Activated naive CD4-positive, alpha-beta T cell treated with anti-CD3 and anti-CD28 coated beads for 36 hours (primary cell): ENCODE results near the gene RNF151. TPM values are rescaled to one million over a fixed set of nuclear protein-coding genes. Genes with fewer than 3 reads are reported as not detected.
A peak's percentile ranks its signal among the peaks of the same experiment; 100 is the strongest.

Experiments used
- CTCF ChIA-PET: fragments of 350-600 bp; sonication (Branson Sonifier 250); formaldehyde crosslinking; loops from one replicate; lab custom pipeline; 2021; ENCODE audit warnings: antibody characterized with exemption; lab: Charles Lee
- DNase-seq: peaks from one replicate; pipeline ENCODE4 v3.0.0-alpha.2; 2020
- H3K27ac Mint-ChIP-seq: one replicate; pipeline ENCODE4 v1.8.0; 2021; ENCODE audit warnings: mild to moderate bottlenecking, mixed read lengths
- H3K27me3 Mint-ChIP-seq: one replicate; pipeline ENCODE4 v1.8.0; 2021; ENCODE audit warnings: low read depth, mixed read lengths
- H3K36me3 Mint-ChIP-seq: one replicate; pipeline ENCODE4 v1.8.0; 2021; ENCODE audit warnings: low read depth, mixed read lengths
- H3K4me1 Mint-ChIP-seq: one replicate; pipeline ENCODE4 v1.8.0; 2021; ENCODE audit warnings: low read depth, mixed read lengths
- H3K4me3 Mint-ChIP-seq: one replicate; pipeline ENCODE4 v1.8.0; 2021; ENCODE audit warnings: mild to moderate bottlenecking, moderate library complexity, mixed read lengths
- H3K9me3 Mint-ChIP-seq: one replicate; pipeline ENCODE4 v1.8.0; 2021; ENCODE audit warnings: mixed read lengths
- intact Hi-C: fragments of 100-400 bp; cut with micrococcal nuclease; formaldehyde crosslinking; loops from one replicate; pipeline ENCODE4 v1.15.1; 2023
- total RNA-seq, 2 experiments: library from RNA; stranded (reverse); gene quantifications; one replicate each; pipeline ENCODE4 v1.2.3, GENCODE V29; 2021

Gene RNF151
- total RNA-seq, 2 experiments from 2014 or later, result not detected

- Mint-ChIP-seq H3K36me3 (peaks cover 44% of the 10 kb centered on the region), H3K27me3 (no peaks in the 10 kb centered on the region), H3K9me3 (no peaks in the 10 kb centered on the region), H3K27ac (peak within 1 kb of the TSS; percentile 95), H3K4me3 (peak within 1 kb of the TSS; percentile 97), H3K4me1 (peaks cover 42% of the 10 kb centered on the region)
- CTCF ChIA-PET, result interaction anchor here (1.2 kb wide), 1 partner anchor 39 kb away, joined by 4 read pairs; no protein-coding TSS in a partner anchor
- peak; percentile 99 for DNase-seq
- intact Hi-C loops, result loop anchor here (1.0 to 2.0 kb wide), 6 partner anchors 8 to 191 kb away; partner anchors contain the start of genes GFER, MSRB1, TBL3 and TRAF7
These were observed 1.9 kb upstream of the RNF151 start, which contains the start of gene RPS2 for GRCh38 chr16:1964506-1965395. Gene RPS2, minus strand, starts transcription at chr16:1964826. Its CDS starts 201 bp downstream, at chr16:1964625.

- no peak for DNase-seq
- Mint-ChIP-seq H3K27ac (peak overlapping the region; percentile 95), H3K4me3 (peak overlapping the region; percentile 97), H3K36me3 (peaks cover 41% of the 10 kb centered on the region), H3K27me3 (no peaks in the 10 kb centered on the region), H3K4me1 (peaks cover 41% of the 10 kb centered on the region), H3K9me3 (no peaks in the 10 kb centered on the region)
- CTCF ChIA-PET, result interaction anchor here (1.2 to 1.4 kb wide), 2 partner anchors 14 to 39 kb away, joined by 3 to 4 read pairs; no protein-coding TSS in a partner anchor
- intact Hi-C loops, result loop anchor here (2.0 kb wide), 2 partner anchors 19 to 43 kb away; partner anchors contain the start of genes GFER and ZNF598
These were observed 1.2 kb upstream of the RNF151 start for GRCh38 chr16:1965396-1966001.

DNA sequence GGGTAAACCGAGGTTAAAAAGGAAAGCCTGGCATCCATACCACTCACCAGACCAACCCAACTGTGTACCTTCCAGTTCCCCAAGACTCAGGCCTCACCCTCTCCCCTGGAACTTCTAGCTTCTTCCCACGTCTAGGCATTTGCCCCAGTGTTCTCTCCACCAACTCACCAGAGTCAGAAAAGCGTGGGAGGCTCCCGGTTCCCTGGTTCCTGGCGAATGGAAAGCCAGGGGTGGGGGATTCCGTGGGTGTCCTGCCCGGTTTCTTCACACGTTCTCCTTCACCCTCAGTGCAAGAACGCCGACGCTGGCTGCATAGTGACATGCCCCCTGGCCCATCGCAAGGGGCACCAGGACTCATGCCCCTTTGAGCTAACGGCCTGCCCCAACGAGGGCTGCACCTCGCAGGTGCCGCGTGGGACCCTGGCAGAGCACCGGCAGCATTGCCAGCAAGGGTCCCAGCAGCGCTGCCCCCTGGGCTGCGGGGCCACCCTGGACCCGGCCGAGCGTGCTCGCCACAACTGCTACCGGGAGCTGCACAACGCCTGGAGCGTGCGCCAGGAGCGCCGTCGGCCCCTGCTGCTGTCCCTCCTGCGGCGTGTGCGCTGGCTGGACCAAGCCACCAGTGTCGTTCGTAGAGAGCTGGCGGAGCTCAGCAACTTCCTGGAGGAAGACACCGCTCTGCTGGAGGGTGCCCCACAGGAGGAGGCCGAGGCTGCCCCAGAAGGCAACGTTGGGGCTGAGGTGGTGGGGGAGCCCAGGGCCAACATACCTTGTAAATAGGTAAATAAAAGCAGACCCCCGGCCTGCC lies 1.7 kb downstream of the RNF151 start:
- no peak for DNase-seq
- CTCF ChIA-PET, result no interaction called here
- Mint-ChIP-seq H3K27ac (no peak overlapping the region), H3K36me3 (peaks cover 25% of the 10 kb centered on the region), H3K27me3 (no peaks in the 10 kb centered on the region), H3K4me1 (peaks cover 40% of the 10 kb centered on the region), H3K4me3 (no peak overlapping the region), H3K9me3 (no peaks in the 10 kb centered on the region)
- intact Hi-C loops, result no loop called here

DNA sequence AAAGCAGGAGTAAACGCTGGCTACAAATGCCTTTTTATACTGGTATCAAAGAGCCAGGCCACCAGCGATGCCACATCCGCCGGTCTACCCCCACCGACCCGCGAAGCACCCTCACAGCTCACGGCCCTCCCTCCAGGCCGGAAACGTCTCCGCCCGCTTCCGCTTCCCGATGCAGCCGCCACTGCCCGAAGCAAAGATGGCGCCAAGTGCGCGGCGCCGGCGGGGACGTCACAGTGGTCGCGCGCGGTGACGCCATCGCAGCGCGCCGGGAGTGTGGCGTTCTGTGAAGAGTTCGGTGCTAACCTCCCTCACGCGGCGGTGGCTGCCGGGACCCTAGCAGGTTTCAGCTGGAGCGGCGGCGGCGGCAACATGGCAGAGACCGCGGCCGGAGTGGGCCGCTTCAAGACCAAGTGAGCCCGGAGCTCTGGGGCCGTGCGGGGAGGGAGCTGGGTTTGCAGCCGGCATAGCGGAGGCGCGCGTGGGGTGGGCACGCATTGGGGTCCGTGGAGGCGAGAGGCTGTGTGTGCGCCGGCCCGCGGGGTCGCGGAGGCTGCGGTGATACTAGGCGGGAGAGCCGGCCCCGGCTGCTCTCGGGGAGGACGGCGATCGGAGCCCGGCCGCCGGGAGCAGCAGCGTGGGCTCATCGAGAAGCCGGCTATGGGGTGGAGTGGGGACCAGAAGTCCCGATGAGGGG lies 5.3 kb downstream of the RNF151 start, which contains the start of gene TBL3:
Gene TBL3 (plus strand): TSS at position 258 of the 694 bp plus-strand sequence. CDS start 112 bp downstream, at position 370.
- Mint-ChIP-seq H3K4me3 (peak within 1 kb of the TSS; percentile 91), H3K9me3 (no peaks in the 10 kb centered on the region), H3K4me1 (peaks cover 28% of the 10 kb centered on the region), H3K27me3 (no peaks in the 10 kb centered on the region), H3K27ac (peak within 1 kb of the TSS; percentile 89), H3K36me3 (peaks cover 24% of the 10 kb centered on the region)
- peak; percentile 96 for DNase-seq
- intact Hi-C loops, result loop anchor here (1.0 to 2.0 kb wide), 5 partner anchors 8 to 190 kb away; partner anchors contain the start of genes GFER, NDUFB10, NUBP2 and RPS2
- CTCF ChIA-PET, result interaction anchor here (0.6 to 1.2 kb wide), 3 partner anchors 9 to 1103 kb away, joined by 3 to 5 read pairs (median 5); no protein-coding TSS in a partner anchor

- Mint-ChIP-seq H3K9me3 (no peaks in the 10 kb centered on the region), H3K4me1 (peaks cover 28% of the 10 kb centered on the region), H3K4me3 (peak overlapping the region; percentile 91), H3K27ac (no peak overlapping the region), H3K36me3 (peaks cover 27% of the 10 kb centered on the region), H3K27me3 (no peaks in the 10 kb centered on the region)
- CTCF ChIA-PET, result no interaction called here
- no peak for DNase-seq
- intact Hi-C loops, result loop anchor here (1.0 kb wide), 2 partner anchors 8 to 190 kb away; partner anchors contain the start of genes NUBP2, RPS2 and SPSB3
These were observed 5.8 kb downstream of the RNF151 start for GRCh38 chr16:1972490-1972877.

DNA sequence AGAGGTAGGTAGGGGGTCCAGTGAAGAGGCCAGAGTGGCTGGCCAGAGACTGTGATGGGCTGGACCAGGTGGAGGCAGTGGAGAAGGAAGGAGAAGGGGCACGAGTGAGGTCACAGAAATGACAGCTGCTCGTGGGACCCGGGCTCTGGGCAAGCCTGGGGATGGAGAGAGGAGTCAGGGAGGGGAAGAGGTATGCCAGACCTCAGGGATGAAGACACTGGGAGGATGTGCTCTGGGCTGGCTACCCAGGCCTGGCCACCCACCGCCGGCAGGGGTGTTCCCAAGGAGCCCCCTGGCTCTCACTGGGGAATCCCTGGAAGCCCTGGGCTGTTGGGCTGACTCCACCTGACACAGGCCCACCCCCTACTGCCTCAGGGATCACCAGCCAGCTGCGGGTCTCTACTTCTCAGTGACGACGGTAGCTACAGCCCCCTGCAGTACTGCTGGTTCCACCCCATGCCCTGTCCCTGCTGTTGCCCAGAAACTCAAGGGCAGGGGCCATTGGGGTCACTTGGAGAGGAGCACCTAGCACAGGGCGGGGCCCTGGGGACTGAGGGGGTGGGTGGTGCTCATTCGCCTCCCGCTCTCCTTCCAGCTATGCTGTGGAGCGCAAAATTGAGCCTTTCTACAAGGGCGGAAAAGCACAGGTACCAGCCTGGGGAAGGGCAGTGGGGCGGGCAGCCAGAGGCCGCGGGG lies 7.0 kb downstream of the RNF151 start:
- no peaks in the 10 kb centered on the region for H3K9me3 Mint-ChIP-seq
- no peak for DNase-seq
- intact Hi-C loops, result no loop called here
- H3K36me3 Mint-ChIP-seq, result peaks cover 31% of the 10 kb centered on the region
- H3K4me1 Mint-ChIP-seq, result peaks cover 28% of the 10 kb centered on the region
- CTCF ChIA-PET, result no interaction called here
- H3K4me3 Mint-ChIP-seq, result peak overlapping the region; percentile 91
- no peaks in the 10 kb centered on the region for H3K27me3 Mint-ChIP-seq
- H3K27ac Mint-ChIP-seq, result no peak overlapping the region

GRCh38 chr16:1974157-1975070 lies 7.8 kb downstream of the RNF151 start:
- Mint-ChIP-seq H3K27me3 (no peaks in the 10 kb centered on the region), H3K4me1 (peaks cover 28% of the 10 kb centered on the region), H3K9me3 (no peaks in the 10 kb centered on the region), H3K27ac (no peak overlapping the region), H3K4me3 (peak overlapping the region; percentile 38), H3K36me3 (peaks cover 33% of the 10 kb centered on the region)
- DNase-seq, result no peak
- CTCF ChIA-PET, result no interaction called here
- intact Hi-C loops, result no loop called here

DNA sequence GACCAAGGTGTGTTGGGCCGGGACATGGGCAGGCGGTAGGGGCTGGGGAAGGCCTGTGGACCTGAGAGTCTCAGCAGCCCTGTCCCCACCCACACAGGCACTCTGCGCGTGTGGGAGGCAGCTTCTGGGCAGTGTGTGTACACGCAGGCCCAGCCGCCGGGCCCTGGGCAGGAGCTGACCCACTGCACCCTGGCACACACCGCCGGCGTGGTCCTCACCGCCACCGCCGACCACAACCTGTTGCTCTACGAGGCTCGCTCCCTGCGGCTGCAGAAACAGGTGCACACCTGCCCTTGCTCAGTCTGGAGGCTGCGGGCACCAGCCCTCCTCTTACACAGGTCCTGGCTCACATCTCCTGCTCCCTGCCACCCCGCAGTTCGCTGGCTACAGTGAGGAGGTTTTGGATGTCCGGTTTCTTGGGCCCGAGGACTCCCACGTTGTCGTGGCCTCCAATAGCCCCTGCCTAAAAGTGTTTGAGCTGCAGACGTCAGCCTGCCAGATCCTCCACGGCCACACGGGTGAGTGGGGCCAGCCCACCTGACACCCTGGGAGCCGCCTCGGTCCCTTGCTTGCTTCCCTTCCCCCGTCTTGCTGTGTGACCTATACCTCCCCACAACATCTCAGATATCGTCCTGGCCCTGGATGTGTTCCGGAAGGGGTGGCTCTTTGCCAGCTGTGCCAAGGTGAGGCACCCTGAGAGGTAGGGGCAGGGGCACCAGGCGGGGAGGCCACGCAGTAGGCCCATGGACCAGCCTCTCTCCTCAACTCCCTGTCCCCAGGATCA lies 9.0 kb downstream of the RNF151 start:
- no peak overlapping the region for H3K27ac Mint-ChIP-seq
- no peak overlapping the region for H3K4me3 Mint-ChIP-seq
- H3K4me1 Mint-ChIP-seq, result peaks cover 24% of the 10 kb centered on the region
- H3K27me3 Mint-ChIP-seq, result peaks cover 3% of the 10 kb centered on the region
- H3K9me3 Mint-ChIP-seq, result no peaks in the 10 kb centered on the region
- no peak for DNase-seq
- intact Hi-C loops, result no loop called here
- CTCF ChIA-PET, result interaction anchor here (1.0 kb wide), 1 partner anchor 9 kb away, joined by 3 read pairs; no protein-coding TSS in a partner anchor
- peaks cover 34% of the 10 kb centered on the region for H3K36me3 Mint-ChIP-seq

DNA sequence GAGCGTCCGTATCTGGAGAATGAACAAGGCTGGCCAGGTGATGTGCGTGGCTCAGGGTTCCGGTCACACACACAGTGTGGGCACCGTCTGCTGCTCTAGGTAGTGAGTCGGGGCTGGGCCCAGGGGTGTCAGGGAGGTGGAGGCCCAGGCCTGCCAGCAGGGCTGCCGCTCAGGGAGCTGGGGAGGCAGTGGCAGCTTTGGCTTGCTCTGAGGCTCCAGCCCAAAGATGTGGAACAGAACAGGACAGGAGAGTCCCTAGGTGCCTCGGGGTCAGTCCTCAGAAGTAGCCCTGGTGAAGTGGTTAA lies 9.5 kb downstream of the RNF151 start:
- peaks cover 5% of the 10 kb centered on the region for H3K27me3 Mint-ChIP-seq
- DNase-seq, result no peak
- H3K9me3 Mint-ChIP-seq, result no peaks in the 10 kb centered on the region
- H3K4me3 Mint-ChIP-seq, result no peak overlapping the region
- no peak overlapping the region for H3K27ac Mint-ChIP-seq
- intact Hi-C loops, result no loop called here
- CTCF ChIA-PET, result no interaction called here
- H3K4me1 Mint-ChIP-seq, result peaks cover 19% of the 10 kb centered on the region
- H3K36me3 Mint-ChIP-seq, result peaks cover 34% of the 10 kb centered on the region
